ENCODE measurements around the gene TMEFF2. TPM values are rescaled to one million over a fixed set of nuclear protein-coding genes. Genes with fewer than 3 reads are reported as not detected.

The TMEFF2 gene
- total RNA-seq, 2 donors from 2014 or later = 0.09 TPM; not detected in 1

DNA sequence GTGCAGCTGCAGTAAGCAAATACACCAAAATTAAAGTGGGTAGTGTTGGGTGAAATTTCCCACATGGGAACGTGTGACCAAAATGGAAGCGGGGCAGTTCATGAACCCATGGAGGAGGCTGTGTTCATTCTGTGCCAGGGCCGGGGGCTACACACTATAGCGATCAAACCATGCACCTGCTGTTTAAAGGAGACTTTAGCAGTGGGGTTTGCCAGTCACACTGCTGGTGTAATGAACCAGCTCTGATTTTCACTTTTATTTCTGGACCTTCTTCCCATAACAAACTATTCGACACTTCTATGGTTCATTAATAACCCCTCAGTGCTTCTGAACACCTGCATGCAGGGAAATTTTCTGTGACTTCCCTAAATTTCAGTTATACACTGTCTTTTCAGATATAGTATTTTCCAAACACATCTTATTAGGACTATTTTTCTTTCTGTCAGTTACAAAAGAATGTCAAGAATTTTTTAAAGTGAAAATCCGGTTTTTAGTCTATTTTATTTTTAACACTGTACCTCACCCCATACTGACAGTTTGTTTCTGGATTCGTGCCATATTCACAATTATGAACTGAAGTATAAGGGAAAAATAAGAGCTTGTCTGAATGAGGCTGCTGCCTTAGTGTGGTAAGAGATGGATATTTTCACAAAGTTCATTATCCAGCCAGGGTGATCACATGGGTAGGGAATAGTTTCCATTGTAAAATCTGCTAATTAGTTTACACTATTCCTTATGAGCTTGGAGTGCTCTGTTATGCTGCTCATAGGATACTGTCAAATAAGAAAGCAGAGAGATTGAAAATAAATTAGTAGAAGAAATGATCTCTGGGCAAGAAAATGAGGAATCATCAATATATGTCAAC lies 236.5 kb downstream of the TMEFF2 start:
- H3K36me3 Mint-ChIP-seq (ENCODE audit: low read depth) = no peaks in the 10 kb centered on the region
- H3K27me3 Mint-ChIP-seq (ENCODE audit: insufficient read depth) = no peaks in the 10 kb centered on the region
- Histone ChIP-seq H3K9me3 (ENCODE audit: control insufficient read depth, low read length) (no peaks in the 10 kb centered on the region), H3K36me3 (ENCODE audit: control insufficient read depth, insufficient read depth, low read length) (no peaks in the 10 kb centered on the region), H3K4me3 (ENCODE audit: low read length) (no peak overlapping the region), H3K9ac (ENCODE audit: extremely low read depth, low read length, poor library complexity, severe bottlenecking) (no peak overlapping the region), H3K27ac (ENCODE audit: low read depth, low read length) (no peak overlapping the region), H3K27me3 (ENCODE audit: control insufficient read depth, insufficient read depth, low read length, poor library complexity, severe bottlenecking) (no peaks in the 10 kb centered on the region), H3K4me1 (ENCODE audit: control insufficient read depth, insufficient read depth, low read length) (no peaks in the 10 kb centered on the region)
- no peaks in the 10 kb centered on the region for H3K4me1 Mint-ChIP-seq
- H3K4me3 Mint-ChIP-seq = no peak overlapping the region
- 56 to 64% methylated on average over 5 to 7 of the region's 7 CpGs for WGBS, 2 experiments (ENCODE audit: insufficient coverage in 1 of 2, insufficient read length in 1 of 2)
- no peaks in the 10 kb centered on the region for H3K9me3 Mint-ChIP-seq
- H3K27ac Mint-ChIP-seq = no peak overlapping the region
- no peak for DNase-seq
- TF ChIP-seq, protein P1, sequence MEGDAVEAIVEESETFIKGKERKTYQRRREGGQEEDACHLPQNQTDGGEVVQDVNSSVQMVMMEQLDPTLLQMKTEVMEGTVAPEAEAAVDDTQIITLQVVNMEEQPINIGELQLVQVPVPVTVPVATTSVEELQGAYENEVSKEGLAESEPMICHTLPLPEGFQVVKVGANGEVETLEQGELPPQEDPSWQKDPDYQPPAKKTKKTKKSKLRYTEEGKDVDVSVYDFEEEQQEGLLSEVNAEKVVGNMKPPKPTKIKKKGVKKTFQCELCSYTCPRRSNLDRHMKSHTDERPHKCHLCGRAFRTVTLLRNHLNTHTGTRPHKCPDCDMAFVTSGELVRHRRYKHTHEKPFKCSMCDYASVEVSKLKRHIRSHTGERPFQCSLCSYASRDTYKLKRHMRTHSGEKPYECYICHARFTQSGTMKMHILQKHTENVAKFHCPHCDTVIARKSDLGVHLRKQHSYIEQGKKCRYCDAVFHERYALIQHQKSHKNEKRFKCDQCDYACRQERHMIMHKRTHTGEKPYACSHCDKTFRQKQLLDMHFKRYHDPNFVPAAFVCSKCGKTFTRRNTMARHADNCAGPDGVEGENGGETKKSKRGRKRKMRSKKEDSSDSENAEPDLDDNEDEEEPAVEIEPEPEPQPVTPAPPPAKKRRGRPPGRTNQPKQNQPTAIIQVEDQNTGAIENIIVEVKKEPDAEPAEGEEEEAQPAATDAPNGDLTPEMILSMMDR (conservative IDR thresholded peaks at IDR 0.05) = no peak

DNA sequence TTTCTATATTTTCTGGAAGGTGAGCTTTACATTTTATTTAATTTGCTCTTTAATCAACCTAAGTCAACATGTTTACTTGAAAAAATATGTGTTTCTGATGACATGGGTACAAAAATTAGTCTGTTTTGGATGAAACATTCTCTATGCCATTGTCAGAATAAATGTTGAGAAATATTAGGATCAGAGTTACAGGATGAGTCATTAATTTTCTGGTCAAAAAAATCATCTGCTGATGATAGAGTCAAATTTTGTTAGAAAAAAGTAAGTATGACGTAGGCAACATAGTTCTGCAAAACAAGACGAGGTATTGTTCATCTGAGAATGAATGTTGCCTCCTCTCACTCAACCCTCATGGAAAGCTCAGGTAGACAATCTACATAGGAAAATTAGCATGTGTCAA lies 240.3 kb downstream of the TMEFF2 start:
- H3K36me3 ChIP-seq (ENCODE audit: control insufficient read depth, insufficient read depth, low read length) = no peaks in the 10 kb centered on the region
- H3K9me3 ChIP-seq (ENCODE audit: control insufficient read depth, low read length) = no peaks in the 10 kb centered on the region
- Mint-ChIP-seq H3K9me3 (no peaks in the 10 kb centered on the region), H3K36me3 (ENCODE audit: low read depth) (no peaks in the 10 kb centered on the region), H3K4me3 (no peak overlapping the region), H3K4me1 (no peaks in the 10 kb centered on the region), H3K27me3 (ENCODE audit: insufficient read depth) (no peaks in the 10 kb centered on the region), H3K27ac (no peak overlapping the region)
- H3K4me1 ChIP-seq (ENCODE audit: control insufficient read depth, insufficient read depth, low read length) = no peaks in the 10 kb centered on the region
- TF ChIP-seq, protein P1 (conservative IDR thresholded peaks at IDR 0.05) = no peak
- no peak overlapping the region for H3K9ac ChIP-seq (ENCODE audit: extremely low read depth, low read length, poor library complexity, severe bottlenecking)
- no peak overlapping the region for H3K4me3 ChIP-seq (ENCODE audit: low read length)
- DNase-seq = no peak
- no peaks in the 10 kb centered on the region for H3K27me3 ChIP-seq (ENCODE audit: control insufficient read depth, insufficient read depth, low read length, poor library complexity, severe bottlenecking)
- H3K27ac ChIP-seq (ENCODE audit: low read depth, low read length) = no peak overlapping the region
- WGBS, 2 experiments (ENCODE audit: insufficient coverage in 1 of 2, insufficient read length in 1 of 2) = 42 to 50% methylated on average over 2 of the region's 2 CpGs

DNA sequence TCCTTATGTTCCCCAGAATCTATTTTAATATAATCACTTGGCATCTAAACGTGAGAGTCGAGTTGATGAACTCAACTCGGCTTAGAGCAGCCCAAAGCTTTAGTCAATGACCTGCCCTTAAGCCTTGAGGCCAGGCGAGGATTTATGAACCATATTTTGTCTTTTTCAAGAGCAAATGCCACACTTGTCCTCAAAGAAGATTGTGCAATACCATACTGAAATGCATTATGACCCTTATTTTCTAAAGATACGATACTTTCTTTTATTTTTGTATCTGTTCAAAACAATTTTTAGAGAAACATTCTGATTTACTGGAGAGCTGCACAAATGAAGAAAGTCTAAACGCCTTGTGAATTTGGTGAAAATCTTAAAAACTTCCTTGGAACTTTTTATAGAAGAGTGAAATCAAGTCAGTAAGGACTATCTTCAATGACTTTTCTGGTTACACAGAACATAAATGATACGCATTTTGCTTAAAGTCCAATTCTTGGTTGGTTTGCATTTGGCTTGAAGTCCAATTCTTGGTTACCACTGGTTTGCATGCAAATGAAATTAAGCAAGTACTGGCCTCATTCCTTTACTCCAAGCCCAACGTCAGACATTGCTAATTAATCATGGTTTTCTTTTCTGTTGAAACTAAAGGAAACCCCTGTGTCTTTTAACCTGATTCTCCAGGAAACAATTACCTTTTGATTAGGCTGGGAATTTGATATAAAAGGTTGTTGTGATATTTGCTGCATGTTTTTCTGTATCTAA lies 242.0 kb downstream of the TMEFF2 start:
- no peak overlapping the region for H3K27ac Mint-ChIP-seq
- no peak overlapping the region for H3K27ac ChIP-seq (ENCODE audit: low read depth, low read length)

More for the DNA sequence above, 242.0 kb downstream of the TMEFF2 start:
- Mint-ChIP-seq H3K4me1 (no peaks in the 10 kb centered on the region), H3K27me3 (ENCODE audit: insufficient read depth) (no peaks in the 10 kb centered on the region), H3K9me3 (no peaks in the 10 kb centered on the region), H3K36me3 (ENCODE audit: low read depth) (no peaks in the 10 kb centered on the region), H3K4me3 (no peak overlapping the region)
- TF ChIP-seq, protein P1 (conservative IDR thresholded peaks at IDR 0.05) = no peak
- Histone ChIP-seq H3K36me3 (ENCODE audit: control insufficient read depth, insufficient read depth, low read length) (no peaks in the 10 kb centered on the region), H3K4me1 (ENCODE audit: control insufficient read depth, insufficient read depth, low read length) (no peaks in the 10 kb centered on the region), H3K9ac (ENCODE audit: extremely low read depth, low read length, poor library complexity, severe bottlenecking) (no peak overlapping the region), H3K27me3 (ENCODE audit: control insufficient read depth, insufficient read depth, low read length, poor library complexity, severe bottlenecking) (no peaks in the 10 kb centered on the region), H3K9me3 (ENCODE audit: control insufficient read depth, low read length) (no peaks in the 10 kb centered on the region), H3K4me3 (ENCODE audit: low read length) (no peak overlapping the region)
- WGBS, 2 experiments (ENCODE audit: insufficient coverage in 1 of 2, insufficient read length in 1 of 2) = 90 to 100% methylated on average over 2 to 8 of the region's 8 CpGs
- no peak for DNase-seq
